K562 (cell line): ENCODE results near the gene GRK1. TPM values are rescaled to one million over a fixed set of nuclear protein-coding genes. Genes with fewer than 3 reads are reported as not detected.

Experiments
- ATAC-seq: fragments of 200-7000 bp; cut with Tn5 transposase; 3 replicates; pipeline ENCODE4 v1.9.1; 2020; ENCODE audit warnings: moderate library complexity
- BruUV-seq: library from RNA; stranded (reverse); fragments of 400-500 nt; replicated peaks from 2 replicates; lab custom pipeline; 2021; lab: Mats Ljungman, UMichigan
- CTCF ChIA-PET: fragments of 300-600 bp; formaldehyde crosslinking; extraction: SDS; loops from one replicate; lab custom pipeline; 2021; ENCODE audit warnings: low intra/inter-chr PET ratio; lab: Yijun Ruan, JAX
- POLR2A ChIA-PET: fragments of 300-600, 350-650 bp; sonication (Branson Sonifier 250); formaldehyde crosslinking; extraction: SDS; loops from one replicate; lab custom pipeline; 2021; ENCODE audit warnings: antibody characterized with exemption, inconsistent platforms; lab: Yijun Ruan, JAX
- DNase-seq, 4 experiments: peaks; one replicate each; pipeline versions ENCODE4 v3.0.0 to v3.0.0-alpha.2; 2011 to 2018; ENCODE audit warnings: low spot score in 3 of 4, mixed read lengths in 3 of 4; ENCODE audit errors: extremely low read depth in 1 of 4
- FAIRE-seq: peaks from 2 replicates; lab custom pipeline; 2011; peaks lifted over from hg19 to GRCh38; lab: Jason Lieb, UNC
- H2AFZ ChIP-seq: 2 replicates; pipeline ENCODE4 v1.6.0; 2011; ENCODE audit warnings: low read depth, low read length, control low read depth, inconsistent platforms
- H3K27ac ChIP-seq: fragments of 200-600 bp; 3 replicates; pipeline ENCODE4 v1.8.0; 2011; ENCODE audit warnings: low read depth, mild to moderate bottlenecking, control low read depth, inconsistent platforms, low read length, moderate library complexity, mixed read lengths; ENCODE audit errors: extremely low read depth
- H3K27me3 ChIP-seq, 2 experiments: fragments of 300-600 bp in 1 of 2; 2 replicates in 1 of 2; 3 replicates in 1 of 2; pipeline versions ENCODE4 v1.6.0 to v1.8.0; 2011; ENCODE audit warnings: inconsistent platforms in 2 of 2, low read length in 2 of 2, mild to moderate bottlenecking in 1 of 2, mixed read lengths in 1 of 2, moderate library complexity in 1 of 2; ENCODE audit not compliant: control insufficient read depth in 2 of 2, insufficient read depth in 2 of 2
- H3K36me3 ChIP-seq: fragments of 300-600 bp; 3 replicates; pipeline ENCODE4 v1.8.0; 2011; ENCODE audit warnings: mild to moderate bottlenecking, low read length, inconsistent platforms; ENCODE audit not compliant: control insufficient read depth, insufficient read depth
- H3K4me1 ChIP-seq, 2 experiments: fragments of 200-600 bp in 1 of 2; replicated peaks in 1 of 2; 2 replicates in 1 of 2; 3 replicates in 1 of 2; pipeline versions ENCODE4 v1.5.1 to v1.8.0; 2011; ENCODE audit warnings: inconsistent platforms in 2 of 2, low read length in 2 of 2, mild to moderate bottlenecking in 1 of 2, mixed read lengths in 1 of 2, moderate library complexity in 1 of 2; ENCODE audit not compliant: control insufficient read depth in 2 of 2, insufficient read depth in 2 of 2
- H3K4me2 ChIP-seq: 2 replicates; pipeline ENCODE4 v1.6.1; 2011; ENCODE audit warnings: low read length, control low read depth, inconsistent platforms, mixed read lengths; ENCODE audit not compliant: insufficient read depth
- H3K4me3 ChIP-seq: fragments of 200-600 bp; sonication (generic), shearing (Covaris generic); 2 replicates; pipeline ENCODE4 v1.5.1; 2016; ENCODE audit warnings: control low read depth, inconsistent platforms
- H3K79me2 ChIP-seq: fragments of 200-600 bp; 3 replicates; pipeline ENCODE4 v1.8.0; 2011; ENCODE audit warnings: low read length, inconsistent platforms; ENCODE audit not compliant: control insufficient read depth, insufficient read depth
- H3K9ac ChIP-seq, 2 experiments: 2 replicates each; pipeline versions ENCODE4 v1.6.0 to v1.6.1; 2011; ENCODE audit warnings: low read depth in 2 of 2, low read length in 2 of 2, control low read depth in 1 of 2, inconsistent platforms in 1 of 2, mild to moderate bottlenecking in 1 of 2, mixed read lengths in 1 of 2; ENCODE audit not compliant: insufficient read depth in 1 of 2
- H3K9me1 ChIP-seq: one replicate; pipeline ENCODE4 v1.6.0; 2011; ENCODE audit warnings: inconsistent platforms, mild to moderate bottlenecking, low read length, moderate library complexity; ENCODE audit not compliant: control insufficient read depth, insufficient read depth
- H3K9me3 ChIP-seq: replicated peaks from 2 replicates; pipeline ENCODE4 v1.5.1; 2011; ENCODE audit warnings: low read depth, low read length, inconsistent platforms; ENCODE audit not compliant: control insufficient read depth, insufficient read depth
- H4K20me1 ChIP-seq: replicated peaks from 2 replicates; pipeline ENCODE4 v1.6.1; 2011; ENCODE audit warnings: low read length, inconsistent platforms, mixed read lengths; ENCODE audit not compliant: control insufficient read depth, insufficient read depth
- EZH2 ChIP-seq: IDR thresholded peaks from 2 replicates; pipeline ENCODE4 v1.6.1; 2012; ENCODE audit warnings: low read depth, mild to moderate bottlenecking, inconsistent platforms, low read length, borderline replicate concordance
- FOSL1 ChIP-seq: fragments of 200-800 bp; sonication (Bioruptor generic); conservative IDR thresholded peaks from 2 replicates; pipeline ENCODE4 v1.6.1; 2016; ENCODE audit warnings: missing genetic modification characterization, missing compliant biosample characterization
- HLTF ChIP-seq: fragments of 450-650 bp; IDR thresholded peaks from 2 replicates; pipeline ENCODE4 v1.6.1; 2016
- LCOR ChIP-seq: sonication (generic); formaldehyde crosslinking; IDR thresholded peaks from 2 replicates; pipeline ENCODE4 v1.8.0; 2022; ENCODE audit warnings: mild to moderate bottlenecking, missing genetic modification reagents
- NCOA1 ChIP-seq: fragments of 450-650 bp; IDR thresholded peaks from 2 replicates; pipeline ENCODE4 v1.6.1; 2016; ENCODE audit warnings: low read depth
- RAD51 ChIP-seq: fragments of 450-650 bp; IDR thresholded peaks from 2 replicates; pipeline ENCODE4 v1.7.1; 2016; ENCODE audit warnings: low read depth, mild to moderate bottlenecking, borderline replicate concordance
- SIRT6 ChIP-seq: IDR thresholded peaks from one replicate; pipeline ENCODE4 v1.6.1; 2012; ENCODE audit warnings: low read depth, mild to moderate bottlenecking, control low read depth, inconsistent platforms, low read length, moderate library complexity
- SMARCB1 ChIP-seq: IDR thresholded peaks from 2 replicates; pipeline ENCODE4 v1.6.1; 2011; ENCODE audit warnings: improper control_type of control experiment, low read depth; ENCODE audit not compliant: insufficient read length
- TAL1 ChIP-seq: fragments of 450-650 bp; IDR thresholded peaks from 2 replicates; pipeline ENCODE4 v1.6.1; 2016; ENCODE audit warnings: mild to moderate bottlenecking
- ZNF274 ChIP-seq: IDR thresholded peaks from 2 replicates; pipeline ENCODE4 v1.6.1; 2011; ENCODE audit warnings: low read depth, mild to moderate bottlenecking, low read length, moderate library complexity, borderline replicate concordance
- WGBS: fragments of 100-300 bp; shearing (Covaris generic); methylation state at CpG from one replicate; pipeline ENCODE4 v1.1.6; 2016; ENCODE audit warnings: low coverage, mixed read lengths; ENCODE audit not compliant: insufficient coverage; ENCODE audit errors: missing lambda C conversion rate; 5-methylcytosine and 5-hydroxymethylcytosine counted together
- in situ Hi-C: fragments of 300-500 bp; cut with MboI; formaldehyde crosslinking; loops from 4 replicates; pipeline ENCODE4 v1.15.0; 2018; ENCODE audit warnings: inconsistent platforms, mixed read lengths
- intact Hi-C: fragments of 100-400 bp; cut with micrococcal nuclease; formaldehyde crosslinking; loops from 2 replicates; pipeline ENCODE4 v1.14.2; 2022
- polyA plus RNA-seq, 8 experiments: library from polyadenylated mRNA; depleted of rRNA in 4 of 8; stranded (reverse) in 5 of 8; unstranded in 3 of 8; fragments of >200 nt; fragmentation: Nextera tagmentation in 2 of 8; fragmentation: Illumina TruSeq in 1 of 8; extraction: Ambion mirVana in 2 of 8; extraction: Trizol in 1 of 8; gene quantifications; 2 replicates each; pipeline versions ENCODE4 v1.2.1 to v1.2.3, GENCODE V29; 2011 to 2014; ENCODE audit warnings: inconsistent platforms in 1 of 8, missing spikeins in 1 of 8
- total RNA-seq, 7 experiments: library from RNA; depleted of rRNA in 6 of 7; stranded (reverse); fragments of >200 nt in 6 of 7; fragmentation: Illumina TruSeq in 2 of 7; extraction: Trizol in 2 of 7; gene quantifications; 2 replicates each; pipeline versions ENCODE4 v1.2.1 to v1.2.3, GENCODE V29; 2011 to 2021; ENCODE audit warnings: low replicate concordance in 1 of 7
- TF ChIP-seq, protein P1 (sequence below): fragments of 250-450 bp; sonication (Bioruptor Pico); IDR thresholded peaks from 2 replicates; pipeline ENCODE4 v1.5.0; 2020; ENCODE audit warnings: mild to moderate bottlenecking
- TF ChIP-seq, protein P2 (sequence below): fragments of 450-650 bp; IDR thresholded peaks from 2 replicates; pipeline ENCODE4 v1.6.1; 2018; ENCODE audit warnings: mild to moderate bottlenecking, low read depth; ENCODE audit not compliant: partially characterized antibody

GRK1 gene
- total and polyA plus RNA-seq, 9 of the 15 experiments (the other 6 are each of a cell fraction or from before 2014, with no cell fraction given), result 0.09 TPM; not detected in 8

GRCh38 chr13:113644800-113645199 lies 22.2 kb upstream of the GRK1 start:
- Histone ChIP-seq H3K9ac (no peak overlapping the region), H3K27me3 (no peaks in the 10 kb centered on the region), H3K36me3 (peaks cover 18% of the 10 kb centered on the region; the same call in 2 of the 3 replicates), H4K20me1 (no peaks in the 10 kb centered on the region), H3K9me3 (peaks cover 5% of the 10 kb centered on the region), H3K4me1 (no peaks in the 10 kb centered on the region), H3K27ac (no peak overlapping the region), H3K9me1 (no peaks in the 10 kb centered on the region), H3K79me2 (no peaks in the 10 kb centered on the region), H3K4me3 (no peak overlapping the region), H2AFZ (no peak overlapping the region), H3K4me2 (no peak overlapping the region)
- no peak for ATAC-seq
- 92% methylated on average over 1 of the region's 1 CpG for WGBS
- FAIRE-seq, result no peak
- ChIA-PET CTCF (no interaction called here), POLR2A (no interaction called here)
- BruUV-seq, result no TSS peak
- no peak for DNase-seq
- intact Hi-C loops (no loop called here), in situ Hi-C loops (no loop called here)
- TF ChIP-seq NCOA1, result no peak
- TF ChIP-seq EZH2, result no peak
- TF ChIP-seq FOSL1 (tag), result no peak
- no peak for TF ChIP-seq ZNF274

GRCh38 chr13:113645329-113645728 lies 21.7 kb upstream of the GRK1 start:
- 0 out of 5 replicates have a peak, but pooled peaks cover 0 to 1% of the 10 kb centered on the region in 2 experiments for H3K27me3 ChIP-seq
- H2AFZ ChIP-seq, result no peak overlapping the region
- no peak overlapping the region for H3K4me2 ChIP-seq
- CTCF ChIA-PET, result no interaction called here
- no peak overlapping the region for H3K4me3 ChIP-seq
- peaks cover 5% of the 10 kb centered on the region for H3K9me3 ChIP-seq
- no TSS peak for BruUV-seq
- FAIRE-seq (no peak), ATAC-seq (no peak), DNase-seq (no peak)
- WGBS, result 96% methylated on average over 9 of the region's 9 CpGs
- H3K36me3 ChIP-seq, result peaks cover 13% of the 10 kb centered on the region; the same call in 2 of the 3 replicates
- no peaks in the 10 kb centered on the region for H3K9me1 ChIP-seq
- H3K9ac ChIP-seq, result no peak overlapping the region
- no peak overlapping the region for H3K27ac ChIP-seq
- intact Hi-C loops, result no loop called here
- H4K20me1 ChIP-seq, result no peaks in the 10 kb centered on the region
- H3K79me2 ChIP-seq, result no peaks in the 10 kb centered on the region
- no peaks in the 10 kb centered on the region for H3K4me1 ChIP-seq
- in situ Hi-C loops, result no loop called here
- no peak for TF ChIP-seq HLTF
- TF ChIP-seq SIRT6, result no peak
- TF ChIP-seq LCOR (CRISPR knock-in tag), result no peak
- no peak for TF ChIP-seq TAL1
- no peak for TF ChIP-seq SMARCB1
- TF ChIP-seq, protein P1, sequence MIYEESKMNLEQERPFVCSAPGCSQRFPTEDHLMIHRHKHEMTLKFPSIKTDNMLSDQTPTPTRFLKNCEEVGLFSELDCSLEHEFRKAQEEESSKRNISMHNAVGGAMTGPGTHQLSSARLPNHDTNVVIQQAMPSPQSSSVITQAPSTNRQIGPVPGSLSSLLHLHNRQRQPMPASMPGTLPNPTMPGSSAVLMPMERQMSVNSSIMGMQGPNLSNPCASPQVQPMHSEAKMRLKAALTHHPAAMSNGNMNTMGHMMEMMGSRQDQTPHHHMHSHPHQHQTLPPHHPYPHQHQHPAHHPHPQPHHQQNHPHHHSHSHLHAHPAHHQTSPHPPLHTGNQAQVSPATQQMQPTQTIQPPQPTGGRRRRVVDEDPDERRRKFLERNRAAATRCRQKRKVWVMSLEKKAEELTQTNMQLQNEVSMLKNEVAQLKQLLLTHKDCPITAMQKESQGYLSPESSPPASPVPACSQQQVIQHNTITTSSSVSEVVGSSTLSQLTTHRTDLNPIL (CRISPR knock-in tag), result no peak
- no peak for TF ChIP-seq RAD51
- TF ChIP-seq, protein P2, sequence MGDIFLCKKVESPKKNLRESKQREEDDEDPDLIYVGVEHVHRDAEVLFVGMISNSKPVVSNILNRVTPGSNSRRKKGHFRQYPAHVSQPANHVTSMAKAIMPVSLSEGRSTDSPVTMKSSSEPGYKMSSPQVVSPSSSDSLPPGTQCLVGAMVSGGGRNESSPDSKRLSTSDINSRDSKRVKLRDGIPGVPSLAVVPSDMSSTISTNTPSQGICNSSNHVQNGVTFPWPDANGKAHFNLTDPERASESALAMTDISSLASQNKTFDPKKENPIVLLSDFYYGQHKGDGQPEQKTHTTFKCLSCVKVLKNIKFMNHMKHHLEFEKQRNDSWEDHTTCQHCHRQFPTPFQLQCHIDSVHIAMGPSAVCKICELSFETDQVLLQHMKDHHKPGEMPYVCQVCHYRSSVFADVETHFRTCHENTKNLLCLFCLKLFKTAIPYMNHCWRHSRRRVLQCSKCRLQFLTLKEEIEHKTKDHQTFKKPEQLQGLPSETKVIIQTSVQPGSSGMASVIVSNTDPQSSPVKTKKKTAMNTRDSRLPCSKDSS, result no peak
- POLR2A ChIA-PET, result no interaction called here
